PC-3 (cell line): ENCODE measurements around the gene VCAN. TPM values are rescaled to one million over a fixed set of nuclear protein-coding genes. Genes with fewer than 3 reads are reported as not detected.
A peak's percentile ranks its signal among the peaks of the same experiment; 100 is the strongest.

Experiments used
- ATAC-seq: fragments of 200-7000 bp; cut with Tn5 transposase; 2 replicates; pipeline ENCODE4 v1.9.1; 2020; ENCODE audit warnings: mild to moderate bottlenecking, moderate library complexity
- BruUV-seq: library from RNA; stranded (reverse); fragments of 400-500 nt; replicated peaks from 2 replicates; lab custom pipeline; 2021; lab: Mats Ljungman, UMichigan
- CTCF ChIA-PET: fragments of 300-600 bp; sonication (Branson Sonifier 250); formaldehyde crosslinking; loops from one replicate; lab custom pipeline; 2022; ENCODE audit warnings: antibody characterized with exemption; lab: Charles Lee
- POLR2A ChIA-PET: fragments of 300-600 bp; sonication (Branson Sonifier 250); formaldehyde crosslinking; loops from one replicate; lab custom pipeline; 2022; ENCODE audit warnings: antibody characterized with exemption; ENCODE audit not compliant: unreplicated experiment; lab: Charles Lee
- DNase-seq: peaks from one replicate; pipeline ENCODE4 v3.0.0-alpha.2; 2015
- H2AFZ ChIP-seq: fragments of 300-600 bp; sonication (generic); 2 replicates; pipeline ENCODE4 v1.6.0; 2016; ENCODE audit warnings: antibody characterized with exemption, low read length
- H3F3A ChIP-seq: fragments of 300-600 bp; sonication (generic); one replicate; pipeline ENCODE4 v1.6.0; 2017; ENCODE audit warnings: antibody characterized with exemption, low read length, control low read depth, mild to moderate bottlenecking; ENCODE audit not compliant: unreplicated experiment
- H3K27ac ChIP-seq: fragments of 300-600 bp; sonication (generic); 2 replicates; pipeline ENCODE4 v1.5.1; 2016; ENCODE audit warnings: mild to moderate bottlenecking, low read length
- H3K27me3 ChIP-seq: fragments of 300-600 bp; sonication (generic); 2 replicates; pipeline ENCODE4 v1.6.1; 2016; ENCODE audit warnings: low read length, mixed read lengths
- H3K36me3 ChIP-seq: fragments of 300-600 bp; sonication (generic); 2 replicates; pipeline ENCODE4 v1.6.1; 2016; ENCODE audit warnings: low read depth, mixed run types, low read length, mixed read lengths
- H3K4me1 ChIP-seq: fragments of 300-600 bp; sonication (generic); 2 replicates; pipeline ENCODE4 v1.5.1; 2016; ENCODE audit warnings: low read length; ENCODE audit not compliant: insufficient read depth
- H3K4me2 ChIP-seq: fragments of 300-600 bp; sonication (generic); 2 replicates; pipeline ENCODE4 v1.6.0; 2016; ENCODE audit warnings: low read length
- H3K4me3 ChIP-seq: fragments of 300-600 bp; sonication (generic); 2 replicates; pipeline ENCODE4 v1.5.1; 2016; ENCODE audit warnings: mild to moderate bottlenecking, low read length, mixed read lengths
- H3K79me2 ChIP-seq: fragments of 300-600 bp; sonication (generic); 2 replicates; pipeline ENCODE4 v1.6.1; 2017; ENCODE audit warnings: low read length, mixed read lengths
- H3K9ac ChIP-seq: fragments of 300-600 bp; sonication (generic); 2 replicates; pipeline ENCODE4 v1.6.0; 2016; ENCODE audit warnings: mild to moderate bottlenecking, low read length
- H3K9me2 ChIP-seq: fragments of 300-600 bp; sonication (generic); replicated peaks from 2 replicates; pipeline ENCODE4 v1.6.1; 2016; ENCODE audit warnings: mixed run types, low read length, mixed read lengths
- H3K9me3 ChIP-seq: fragments of 300-600 bp; sonication (generic); 2 replicates; pipeline ENCODE4 v1.6.1; 2016; ENCODE audit warnings: low read length, mixed read lengths
- H4K20me1 ChIP-seq: fragments of 300-600 bp; sonication (generic); 2 replicates; pipeline ENCODE4 v1.6.1; 2016; ENCODE audit warnings: low read length, mixed read lengths
- CTCF ChIP-seq: fragments of 300-600 bp; sonication (generic); conservative IDR thresholded peaks from 2 replicates; pipeline ENCODE4 v1.5.1; 2017; ENCODE audit warnings: antibody characterized with exemption, low read depth, mild to moderate bottlenecking, low read length
- EZH2 ChIP-seq: fragments of 300-600 bp; sonication (generic); IDR thresholded peaks from one replicate; pipeline ENCODE4 v1.6.1; 2017; ENCODE audit warnings: antibody characterized with exemption, mild to moderate bottlenecking, low read length; ENCODE audit not compliant: unreplicated experiment
- EZH2phosphoT487 ChIP-seq: fragments of 300-600 bp; sonication (generic); IDR thresholded peaks from 2 replicates; pipeline ENCODE4 v1.6.1; 2018; ENCODE audit warnings: mild to moderate bottlenecking, antibody characterized with exemption, low read length, borderline replicate concordance
- intact Hi-C: fragments of 100-400 bp; cut with micrococcal nuclease; formaldehyde crosslinking; loops from 2 replicates; pipeline ENCODE4 v1.9.0; 2023
- total RNA-seq: library from RNA; depleted of rRNA; stranded (reverse); fragments of >200 nt; gene quantifications from 2 replicates; pipeline ENCODE4 v1.2.3, GENCODE V29; 2014

The VCAN gene
- total RNA-seq, 1 experiment from 2014 or later: 6.2 TPM

- Histone ChIP-seq H3F3A (no peaks in the 10 kb centered on the region), H3K4me2 (no peak overlapping the region), H3K9me2 (no peaks in the 10 kb centered on the region), H3K4me3 (no peak overlapping the region), H3K36me3 (no peaks in the 10 kb centered on the region), H4K20me1 (no peaks in the 10 kb centered on the region), H2AFZ (0 out of 2 replicates have a peak overlapping the region, but pooled peaks have one; percentile 6), H3K27me3 (no peaks in the 10 kb centered on the region), H3K79me2 (no peaks in the 10 kb centered on the region), H3K9ac (no peak overlapping the region), H3K27ac (no peak overlapping the region), H3K9me3 (no peaks in the 10 kb centered on the region), H3K4me1 (no peaks in the 10 kb centered on the region)
- POLR2A ChIA-PET: no interaction called here
- DNase-seq (no peak), ATAC-seq (peak; percentile 22; the same call in 1 of the 2 replicates)
- BruUV-seq: no TSS peak
- no peak for TF ChIP-seq EZH2phosphoT487
- TF ChIP-seq EZH2: no peak
- no peak for TF ChIP-seq CTCF
- intact Hi-C loops: no loop called here
- CTCF ChIA-PET: no interaction called here
These were observed 119.4 kb downstream of the VCAN start for GRCh38 chr5:83590966-83591365.

- H2AFZ ChIP-seq: no peak overlapping the region
- H3K4me2 ChIP-seq: no peak overlapping the region
- no peaks in the 10 kb centered on the region for H4K20me1 ChIP-seq
- no peaks in the 10 kb centered on the region for H3K9me2 ChIP-seq
- intact Hi-C loops: no loop called here
- H3K4me1 ChIP-seq: no peaks in the 10 kb centered on the region
- H3K9me3 ChIP-seq: no peaks in the 10 kb centered on the region
- H3K27me3 ChIP-seq: no peaks in the 10 kb centered on the region
- POLR2A ChIA-PET: no interaction called here
- no peak overlapping the region for H3K4me3 ChIP-seq
- no peaks in the 10 kb centered on the region for H3K36me3 ChIP-seq
- H3K9ac ChIP-seq: no peak overlapping the region
- TF ChIP-seq EZH2: no peak
- peak; percentile 55 for TF ChIP-seq CTCF
- CTCF ChIA-PET: no interaction called here
- no TSS peak for BruUV-seq
- no peak overlapping the region for H3K27ac ChIP-seq
- H3F3A ChIP-seq: no peaks in the 10 kb centered on the region
- peak; percentile 25 for DNase-seq
- no peaks in the 10 kb centered on the region for H3K79me2 ChIP-seq
- peak; percentile 40; the same call in 1 of the 2 replicates for ATAC-seq
These were observed 123.7 kb downstream of the VCAN start for GRCh38 chr5:83595217-83595616.

- Histone ChIP-seq H3K27me3 (no peaks in the 10 kb centered on the region), H3F3A (no peaks in the 10 kb centered on the region), H3K9me2 (no peaks in the 10 kb centered on the region), H3K4me3 (no peak overlapping the region), H4K20me1 (no peaks in the 10 kb centered on the region), H3K4me2 (no peak overlapping the region), H3K9ac (no peak overlapping the region), H3K36me3 (no peaks in the 10 kb centered on the region), H3K79me2 (no peaks in the 10 kb centered on the region), H3K9me3 (no peaks in the 10 kb centered on the region), H3K27ac (no peak overlapping the region), H2AFZ (no peak overlapping the region), H3K4me1 (no peaks in the 10 kb centered on the region)
- CTCF ChIA-PET: interaction anchor here (0.6 to 1.2 kb wide), 4 partner anchors 104 to 1443 kb away, joined by 3 to 7 read pairs (median 4); no protein-coding TSS in a partner anchor
- intact Hi-C loops: loop anchor here (1.0 to 10.0 kb wide), 4 partner anchors 1441 to 1859 kb away; no protein-coding TSS in a partner anchor
- DNase-seq (peak; percentile 67), ATAC-seq (peak; percentile 92)
- no TSS peak for BruUV-seq
- peak; percentile 68 for TF ChIP-seq CTCF
- TF ChIP-seq EZH2phosphoT487: no peak
- TF ChIP-seq EZH2: no peak
- POLR2A ChIA-PET: no interaction called here
These were observed 136.6 kb downstream of the VCAN start for GRCh38 chr5:83608122-83608521.
